ENCODE data around the gene MARK2. TPM values are rescaled to one million over a fixed set of nuclear protein-coding genes. Genes with fewer than 3 reads are reported as not detected.

Gene MARK2
- total and polyA plus RNA-seq, 11 donors: 17.0 to 53.5 (median 37.5) TPM

- H3K36me3 ChIP-seq: no peaks in the 10 kb centered on the region
- no peak for TF ChIP-seq POLR2A (IDR thresholded peaks at IDR 0.05)
- TF ChIP-seq, protein P1, sequence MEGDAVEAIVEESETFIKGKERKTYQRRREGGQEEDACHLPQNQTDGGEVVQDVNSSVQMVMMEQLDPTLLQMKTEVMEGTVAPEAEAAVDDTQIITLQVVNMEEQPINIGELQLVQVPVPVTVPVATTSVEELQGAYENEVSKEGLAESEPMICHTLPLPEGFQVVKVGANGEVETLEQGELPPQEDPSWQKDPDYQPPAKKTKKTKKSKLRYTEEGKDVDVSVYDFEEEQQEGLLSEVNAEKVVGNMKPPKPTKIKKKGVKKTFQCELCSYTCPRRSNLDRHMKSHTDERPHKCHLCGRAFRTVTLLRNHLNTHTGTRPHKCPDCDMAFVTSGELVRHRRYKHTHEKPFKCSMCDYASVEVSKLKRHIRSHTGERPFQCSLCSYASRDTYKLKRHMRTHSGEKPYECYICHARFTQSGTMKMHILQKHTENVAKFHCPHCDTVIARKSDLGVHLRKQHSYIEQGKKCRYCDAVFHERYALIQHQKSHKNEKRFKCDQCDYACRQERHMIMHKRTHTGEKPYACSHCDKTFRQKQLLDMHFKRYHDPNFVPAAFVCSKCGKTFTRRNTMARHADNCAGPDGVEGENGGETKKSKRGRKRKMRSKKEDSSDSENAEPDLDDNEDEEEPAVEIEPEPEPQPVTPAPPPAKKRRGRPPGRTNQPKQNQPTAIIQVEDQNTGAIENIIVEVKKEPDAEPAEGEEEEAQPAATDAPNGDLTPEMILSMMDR (IDR thresholded peaks at IDR 0.05): no peak
- DNase-seq (no peak), ATAC-seq (no peak)
- no peak overlapping the region for H3K27ac ChIP-seq
- H3K27me3 ChIP-seq: peaks cover 0 to 3% (median 0%) of the 10 kb centered on the region in 9 donors
- H3K4me3 ChIP-seq: no peak overlapping the region
- WGBS, 4 donors: 87 to 97% (median 92%) methylated on average over 2 of the region's 2 CpGs
- intact Hi-C loops (cut with DNase I): no loop called here
- H3K4me1 ChIP-seq: peaks cover 0 to 35% (median 32%) of the 10 kb centered on the region in 12 donors
- no peaks in the 10 kb centered on the region for H3K9me3 ChIP-seq
Measured at GRCh38 chr11:63922673-63923192, 83.8 kb downstream of the MARK2 start.

- Histone ChIP-seq H3K9me3 (no peaks in the 10 kb centered on the region), H3K36me3 (no peaks in the 10 kb centered on the region), H3K4me3 (no peak overlapping the region), H3K4me1 (peaks cover 0 to 29% (median 28%) of the 10 kb centered on the region in 12 donors), H3K27me3 (no peaks in the 10 kb centered on the region), H3K27ac (no peak overlapping the region)
- DNase-seq: no peak
- WGBS, 4 donors: 29 to 36% (median 33%) methylated on average over 4 of the region's 4 CpGs
- intact Hi-C loops (cut with DNase I): no loop called here
- ATAC-seq: no peak
- TF ChIP-seq, protein P1 (IDR thresholded peaks at IDR 0.05): no peak
Measured at GRCh38 chr11:63923319-63923718, 84.4 kb downstream of the MARK2 start.

DNA sequence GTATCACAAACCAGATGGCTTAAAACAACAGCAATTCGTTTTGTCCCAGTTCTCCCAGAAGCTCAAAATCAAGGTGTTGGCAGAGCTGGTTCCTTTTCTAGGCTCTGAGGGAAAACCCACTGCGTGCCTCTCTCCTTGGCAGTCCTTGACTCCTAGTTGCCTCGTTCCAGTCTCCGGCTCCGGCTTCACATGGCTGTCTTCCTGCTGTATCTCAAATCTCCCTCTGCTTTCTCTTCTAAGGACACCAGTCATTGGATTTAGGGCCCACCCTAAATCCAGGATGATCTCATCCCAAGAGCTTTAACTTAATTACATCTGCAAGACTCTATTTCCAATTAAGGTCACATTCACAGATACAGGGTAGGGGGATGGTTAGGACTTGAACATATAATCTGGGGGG is 90.7 kb downstream of the MARK2 start:
- no peak for ATAC-seq

DNA sequence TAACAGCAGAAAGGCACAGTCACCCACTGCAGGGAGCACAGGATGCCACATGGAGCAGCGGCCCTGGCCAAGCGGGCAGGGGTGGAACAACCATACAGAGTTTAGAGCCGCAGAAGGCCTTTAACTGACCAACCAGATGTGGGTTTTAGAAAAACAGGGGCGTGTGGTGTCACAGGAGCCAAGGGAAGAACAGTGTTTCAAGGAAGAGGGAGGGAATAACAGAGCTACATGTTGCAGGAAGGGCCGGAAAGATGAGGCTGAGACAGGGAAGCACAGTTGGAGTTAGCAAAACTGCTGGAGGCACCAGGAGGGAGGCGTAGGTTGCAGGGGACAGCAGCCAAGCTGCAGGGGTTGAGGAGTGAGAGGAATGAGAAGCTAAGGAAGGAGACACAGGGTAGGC is 92.1 kb downstream of the MARK2 start:
- no peak for ATAC-seq
- Histone ChIP-seq H3K4me3 (no peak overlapping the region), H3K36me3 (no peaks in the 10 kb centered on the region), H3K27me3 (no peaks in the 10 kb centered on the region), H3K9me3 (no peaks in the 10 kb centered on the region), H3K4me1 (peaks cover 0 to 4% (median 0%) of the 10 kb centered on the region in 12 donors), H3K27ac (no peak overlapping the region)
- intact Hi-C loops (cut with DNase I): no loop called here
- no peak for DNase-seq
- no peak for TF ChIP-seq POLR2A (IDR thresholded peaks at IDR 0.05)
- TF ChIP-seq, protein P1 (IDR thresholded peaks at IDR 0.05): no peak
- WGBS, 4 donors: 69 to 80% (median 73%) methylated on average over 6 of the region's 6 CpGs

More for the DNA sequence above, 90.7 kb downstream of the MARK2 start:
- TF ChIP-seq, protein P1 (IDR thresholded peaks at IDR 0.05): no peak
- TF ChIP-seq POLR2A (IDR thresholded peaks at IDR 0.05): no peak
- DNase-seq: no peak
- Histone ChIP-seq H3K4me1 (peaks cover 0 to 4% (median 0%) of the 10 kb centered on the region in 12 donors), H3K4me3 (no peak overlapping the region), H3K36me3 (no peaks in the 10 kb centered on the region), H3K9me3 (no peaks in the 10 kb centered on the region), H3K27ac (no peak overlapping the region), H3K27me3 (no peaks in the 10 kb centered on the region)
- intact Hi-C loops (cut with DNase I): no loop called here
- WGBS, 4 donors: 90 to 94% (median 91%) methylated on average over 5 of the region's 5 CpGs

Data from heart left ventricle (tissue), 16 donors.